Panc1 (cell line): ENCODE data around the gene LGALS16. TPM values are rescaled to one million over a fixed set of nuclear protein-coding genes. Genes with fewer than 3 reads are reported as not detected.
A peak's percentile ranks its signal among the peaks of the same experiment; 100 is the strongest.

Experiments
- ATAC-seq: fragments of 200-7000 bp; cut with Tn5 transposase; 2 replicates; pipeline ENCODE4 v1.9.1; 2020; ENCODE audit warnings: mild to moderate bottlenecking, moderate library complexity
- BruUV-seq: library from RNA; stranded (reverse); fragments of 400-500 nt; replicated peaks from 2 replicates; lab custom pipeline; 2021; lab: Mats Ljungman, UMichigan
- CTCF ChIA-PET: fragments of 300-600 bp; sonication (Branson Sonifier 250); formaldehyde crosslinking; loops from one replicate; lab custom pipeline; 2022; ENCODE audit warnings: antibody characterized with exemption; lab: Charles Lee
- POLR2A ChIA-PET: fragments of 300-600 bp; sonication (Branson Sonifier 250); formaldehyde crosslinking; loops from one replicate; lab custom pipeline; 2022; ENCODE audit warnings: antibody characterized with exemption; lab: Charles Lee
- DNase-seq: peaks from one replicate; pipeline ENCODE4 v3.0.0-alpha.2; 2010; ENCODE audit warnings: low read depth, low spot score
- H3K27ac ChIP-seq: 2 replicates; pipeline ENCODE4 v1.5.1; 2011; ENCODE audit warnings: mild to moderate bottlenecking, low read length, inconsistent platforms
- H3K27me3 ChIP-seq: fragments of 200-500 bp; sonication (Bioruptor generic); 2 replicates; pipeline ENCODE4 v1.6.0; 2014; ENCODE audit warnings: low read length, inconsistent platforms; ENCODE audit not compliant: control insufficient read depth, insufficient read depth
- H3K36me3 ChIP-seq: fragments of 200-500 bp; sonication (Bioruptor generic); 2 replicates; pipeline ENCODE4 v1.5.1; 2014; ENCODE audit warnings: inconsistent platforms, mild to moderate bottlenecking, low read length, moderate library complexity; ENCODE audit not compliant: control insufficient read depth, insufficient read depth
- H3K4me1 ChIP-seq: 2 replicates; pipeline ENCODE4 v1.5.1; 2011; ENCODE audit warnings: inconsistent platforms, mild to moderate bottlenecking, low read length, moderate library complexity; ENCODE audit not compliant: control insufficient read depth, insufficient read depth
- H3K4me3 ChIP-seq, 2 experiments: 2 replicates each; pipeline ENCODE4 v1.5.1; 2011 to 2012; ENCODE audit warnings: low read depth in 2 of 2, low read length in 2 of 2, mild to moderate bottlenecking in 2 of 2, inconsistent platforms in 1 of 2, moderate library complexity in 1 of 2
- H3K9me3 ChIP-seq: fragments of 200-500 bp; sonication (Bioruptor generic); 2 replicates; pipeline ENCODE4 v1.5.1; 2014; ENCODE audit warnings: low read depth, mild to moderate bottlenecking, inconsistent platforms, low read length, moderate library complexity; ENCODE audit not compliant: control insufficient read depth, insufficient read depth
- POLR2AphosphoS5 ChIP-seq: IDR thresholded peaks from 2 replicates; pipeline ENCODE4 v1.6.1; 2012; ENCODE audit warnings: mild to moderate bottlenecking, low read depth, low read length, moderate library complexity
- REST ChIP-seq, 2 experiments: IDR thresholded peaks; 2 replicates each; pipeline ENCODE4 v1.6.1; 2011 to 2012; ENCODE audit warnings: low read depth in 2 of 2, control low read depth in 1 of 2, low read length in 1 of 2, mild to moderate bottlenecking in 1 of 2, moderate library complexity in 1 of 2; ENCODE audit not compliant: insufficient read depth in 1 of 2
- SIN3A ChIP-seq: IDR thresholded peaks from 2 replicates; pipeline ENCODE4 v1.6.1; 2012; ENCODE audit warnings: low read depth, mild to moderate bottlenecking, low read length, moderate library complexity, borderline replicate concordance; ENCODE audit not compliant: insufficient read depth
- TCF7L2 ChIP-seq: IDR thresholded peaks from 2 replicates; pipeline ENCODE4 v1.6.1; 2011; ENCODE audit warnings: mild to moderate bottlenecking, low read depth, low read length, inconsistent platforms
- in situ Hi-C: cut with HindIII; loops from 2 replicates; pipeline ENCODE4 v1.10.0; 2016; ENCODE audit warnings: low sequenced_read_pairs, low pct_unique_long_range_greater_than_20kb
- intact Hi-C: fragments of 100-400 bp; cut with micrococcal nuclease; formaldehyde crosslinking; loops from one replicate; pipeline ENCODE4 v1.10.0; 2022; ENCODE audit not compliant: unreplicated experiment
- total RNA-seq: library from RNA; stranded (reverse); gene quantifications from one replicate; pipeline ENCODE4 v1.2.1, GENCODE V29; 2021; ENCODE audit not compliant: unreplicated experiment
- TF ChIP-seq, protein P1 (sequence below): fragments of 450-650 bp; IDR thresholded peaks from 2 replicates; pipeline ENCODE4 v1.5.1; 2017; ENCODE audit warnings: mild to moderate bottlenecking

Gene LGALS16
- total RNA-seq, 1 experiment from 2014 or later, result not detected

DNA sequence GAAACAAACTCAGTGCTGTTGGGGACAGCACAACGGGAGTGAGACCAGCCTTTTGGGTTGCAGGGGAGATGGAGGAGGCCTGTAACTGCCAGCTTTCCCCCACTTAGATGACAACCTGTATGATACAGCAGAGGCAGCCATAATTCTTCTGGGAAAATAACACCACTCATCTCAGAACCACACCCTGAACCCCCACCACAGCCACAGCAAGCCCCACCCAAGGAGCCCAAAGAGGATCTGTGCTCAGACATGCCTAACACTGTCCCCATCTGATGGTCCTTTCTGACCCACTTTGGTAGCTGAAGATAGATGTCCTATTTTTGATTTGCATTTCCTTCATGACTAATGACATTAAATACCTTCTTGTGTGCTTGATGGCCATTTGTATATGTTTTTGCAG lies 38.0 kb upstream of the LGALS16 start:
- no peak overlapping the region for H3K27ac ChIP-seq
- CTCF ChIA-PET, result no interaction called here
- ATAC-seq (peak; percentile 54; the same call in 1 of the 2 replicates), DNase-seq (no peak)
- no peak for TF ChIP-seq SIN3A
- TF ChIP-seq, protein P1, sequence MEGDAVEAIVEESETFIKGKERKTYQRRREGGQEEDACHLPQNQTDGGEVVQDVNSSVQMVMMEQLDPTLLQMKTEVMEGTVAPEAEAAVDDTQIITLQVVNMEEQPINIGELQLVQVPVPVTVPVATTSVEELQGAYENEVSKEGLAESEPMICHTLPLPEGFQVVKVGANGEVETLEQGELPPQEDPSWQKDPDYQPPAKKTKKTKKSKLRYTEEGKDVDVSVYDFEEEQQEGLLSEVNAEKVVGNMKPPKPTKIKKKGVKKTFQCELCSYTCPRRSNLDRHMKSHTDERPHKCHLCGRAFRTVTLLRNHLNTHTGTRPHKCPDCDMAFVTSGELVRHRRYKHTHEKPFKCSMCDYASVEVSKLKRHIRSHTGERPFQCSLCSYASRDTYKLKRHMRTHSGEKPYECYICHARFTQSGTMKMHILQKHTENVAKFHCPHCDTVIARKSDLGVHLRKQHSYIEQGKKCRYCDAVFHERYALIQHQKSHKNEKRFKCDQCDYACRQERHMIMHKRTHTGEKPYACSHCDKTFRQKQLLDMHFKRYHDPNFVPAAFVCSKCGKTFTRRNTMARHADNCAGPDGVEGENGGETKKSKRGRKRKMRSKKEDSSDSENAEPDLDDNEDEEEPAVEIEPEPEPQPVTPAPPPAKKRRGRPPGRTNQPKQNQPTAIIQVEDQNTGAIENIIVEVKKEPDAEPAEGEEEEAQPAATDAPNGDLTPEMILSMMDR, result no peak
- TF ChIP-seq TCF7L2, result no peak
- no peak for TF ChIP-seq POLR2AphosphoS5
- no peak for TF ChIP-seq REST (IDR thresholded peaks at IDR 0.05; ENCODE audit: insufficient read depth in 1 of 2, low read depth in 2 of 2, low read length in 1 of 2)
- H3K4me1 ChIP-seq, result no peaks in the 10 kb centered on the region
- in situ Hi-C loops, result no loop called here
- H3K27me3 ChIP-seq, result peaks cover 35% of the 10 kb centered on the region
- POLR2A ChIA-PET, result interaction anchor here (0.8 kb wide), 1 partner anchor 353 kb away, joined by 3 read pairs; no protein-coding TSS in a partner anchor
- no peak overlapping the region for H3K4me3 ChIP-seq
- intact Hi-C loops, result no loop called here
- H3K36me3 ChIP-seq, result no peaks in the 10 kb centered on the region
- peaks cover 9% of the 10 kb centered on the region; the same call in 1 of the 2 replicates for H3K9me3 ChIP-seq
- no TSS peak for BruUV-seq

DNA sequence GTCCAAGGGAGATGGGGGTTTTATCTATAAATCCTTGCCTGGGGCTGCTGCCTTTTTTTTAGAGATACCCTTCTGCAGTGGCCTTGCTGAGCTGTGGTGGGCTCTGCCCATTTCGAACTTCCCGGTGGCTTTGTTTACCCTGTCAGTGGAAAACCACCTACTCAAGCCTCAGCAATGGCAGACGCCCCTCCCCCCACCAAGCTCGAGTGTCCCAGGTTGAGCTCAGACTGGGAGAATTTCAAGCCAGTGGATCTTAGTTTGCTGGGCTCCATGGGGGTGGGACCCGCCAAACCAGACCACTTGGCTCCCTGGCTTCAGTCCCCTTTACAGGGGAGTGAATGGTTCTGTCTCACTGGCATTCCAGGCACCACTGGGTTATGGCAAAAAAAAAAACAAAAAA lies 31.8 kb upstream of the LGALS16 start:
- POLR2A ChIA-PET, result interaction anchor here (0.6 to 3.5 kb wide), 7 partner anchors 8 to 609 kb away, joined by 3 to 14 read pairs (median 7); partner anchors contain the start of genes RPS16 and SUPT5H
- H3K4me3 ChIP-seq, result no peak overlapping the region
- TF ChIP-seq REST (IDR thresholded peaks at IDR 0.05; ENCODE audit: insufficient read depth in 1 of 2, low read depth in 2 of 2, low read length in 1 of 2) (no peak), POLR2AphosphoS5 (no peak)
- TF ChIP-seq, protein P1, result no peak
- intact Hi-C loops (no loop called here), in situ Hi-C loops (loop anchor here (5.0 kb wide), 1 partner anchor 668 kb away; no protein-coding TSS in a partner anchor)
- no peaks in the 10 kb centered on the region for H3K4me1 ChIP-seq
- H3K27ac ChIP-seq, result no peak overlapping the region
- BruUV-seq, result no TSS peak
- CTCF ChIA-PET, result interaction anchor here (0.6 to 5.0 kb wide), 9 partner anchors 47 to 528 kb away, joined by 3 to 102 read pairs (median 4); partner anchors contain the start of gene RPS16
- ATAC-seq (no peak), DNase-seq (no peak)
- peaks cover 60% of the 10 kb centered on the region for H3K27me3 ChIP-seq
- H3K9me3 ChIP-seq, result no peaks in the 10 kb centered on the region
- H3K36me3 ChIP-seq, result no peaks in the 10 kb centered on the region
